Activated CD4-positive, alpha-beta T cell treated with anti-CD3 and anti-CD28 coated beads, Interleukin-2, Interleukin-6, amounts not matched to agents 100 ng/mL and 50 ng/mL, durations not matched to agents 16 hours and 8 hours (primary cell): Measurements from ENCODE around the gene TIMM23B.
"Not testable (repeated sequence)": the region's sequence is repeated elsewhere in the genome, so short reads cannot be mapped to it uniquely, and the experiment has no call there.

Experiments
- DNase-seq: peaks from one replicate; pipeline ENCODE4 v3.0.0-alpha.2; 2020

Gene TIMM23B, protein sequence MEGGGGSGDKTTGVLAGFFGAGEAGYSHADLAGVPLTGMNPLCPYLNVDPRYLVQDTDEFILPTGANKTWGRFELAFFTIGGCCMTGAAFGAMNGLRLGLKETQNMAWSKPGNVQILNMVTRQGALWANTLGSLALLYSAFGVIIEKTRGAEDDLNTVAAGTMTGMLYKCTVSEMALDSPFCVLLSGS

GRCh38 chr10:49941447-49942338 lies at the start of gene TIMM23B, which contains the start of gene PARG:
TIMM23B (plus strand) TSS chr10:49942053; CDS start chr10:49942195, 142 bp downstream.
PARG (minus strand) TSS chr10:49942027; CDS start chr10:49941725, 302 bp downstream.
- DNase-seq = peak; percentile 89

GRCh38 chr10:49899999-49900398 lies 41.9 kb upstream of the TIMM23B start:
- not testable (repeated sequence) for DNase-seq

- not testable (repeated sequence) for DNase-seq
Observed at GRCh38 chr10:49900406-49900805, 41.4 kb upstream of the TIMM23B start.

DNA sequence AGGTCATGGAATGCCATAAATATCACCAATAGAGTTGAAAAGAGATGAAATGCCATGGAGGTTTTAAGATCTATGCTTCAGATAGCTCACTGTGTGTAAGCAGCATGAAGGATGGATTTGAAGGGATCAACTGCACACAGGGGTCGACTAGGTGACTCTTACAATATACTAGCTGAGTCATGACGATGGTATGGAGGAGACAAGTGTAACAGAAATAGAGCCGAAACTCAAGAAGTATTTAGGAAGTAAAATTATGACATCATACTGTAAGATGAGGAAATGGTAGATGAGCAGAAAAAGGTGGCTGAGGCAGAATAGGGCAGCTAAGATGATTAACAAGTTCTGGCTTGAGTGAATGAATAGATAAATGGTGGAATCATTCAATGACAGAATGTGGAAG lies 38.0 kb upstream of the TIMM23B start:
- not testable (repeated sequence) for DNase-seq

GRCh38 chr10:49908290-49909080 lies 33.4 kb upstream of the TIMM23B start:
- not testable (repeated sequence) for DNase-seq

- DNase-seq = not testable (repeated sequence)
Observed at GRCh38 chr10:49910295-49910694, 31.6 kb upstream of the TIMM23B start.

DNA sequence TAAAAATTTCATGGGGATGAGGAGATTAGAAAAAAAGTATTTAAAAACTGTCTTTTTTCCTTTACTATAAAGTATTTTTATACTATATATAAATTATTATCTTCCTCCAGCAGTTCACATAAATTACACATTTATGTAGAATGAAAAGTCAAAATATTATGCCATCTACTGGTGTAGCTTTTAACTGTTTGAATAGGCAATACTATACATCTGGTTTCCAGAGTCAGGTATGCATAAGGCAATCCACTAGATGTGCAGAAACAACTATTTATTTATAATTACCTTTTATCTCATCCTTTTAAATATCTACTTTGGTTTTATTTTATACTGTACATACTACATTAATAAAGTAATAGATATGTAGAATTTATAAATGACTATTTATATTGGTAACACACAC lies 25.4 kb upstream of the TIMM23B start:
- not testable (repeated sequence) for DNase-seq

DNA sequence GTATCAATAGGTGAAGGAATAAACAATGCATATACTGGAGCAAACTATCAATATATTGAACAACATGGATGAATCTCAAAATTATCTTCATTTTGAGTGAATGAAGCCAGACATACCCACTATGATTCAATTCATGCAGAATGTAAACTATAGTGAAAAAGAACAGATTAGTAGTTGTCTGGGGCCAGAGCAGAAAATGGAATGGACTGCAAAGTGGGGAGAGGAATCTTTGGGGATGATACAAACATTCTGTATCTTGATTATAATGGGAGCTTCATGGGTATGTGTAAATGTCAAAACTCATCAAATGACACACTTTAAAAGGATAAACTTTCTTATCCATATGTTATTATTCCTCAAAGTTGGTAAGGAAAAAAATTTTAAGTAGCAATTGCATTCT lies 23.9 kb upstream of the TIMM23B start:
- DNase-seq = not testable (repeated sequence)

DNA sequence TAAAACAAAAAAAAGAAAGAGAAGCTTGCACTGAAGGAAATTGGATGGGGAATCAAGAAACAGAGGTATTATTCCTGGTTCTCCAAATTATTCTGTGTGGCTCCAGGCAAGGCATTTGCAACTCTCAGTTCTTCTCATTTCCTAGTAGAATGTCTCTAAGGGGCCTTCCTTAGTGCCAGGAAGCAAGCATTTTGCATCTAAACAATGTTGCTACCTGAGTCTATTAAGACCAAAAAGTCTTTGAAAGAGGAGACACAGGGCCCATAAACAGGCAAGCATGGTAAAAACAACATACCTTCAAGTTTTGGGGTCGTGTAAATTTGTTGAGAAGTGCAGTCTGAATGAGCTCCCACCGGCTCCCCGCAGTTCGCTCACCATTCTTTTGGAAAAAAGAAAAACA lies 19.8 kb upstream of the TIMM23B start:
- DNase-seq = not testable (repeated sequence)

- DNase-seq = not testable (repeated sequence)
Observed at GRCh38 chr10:49923572-49923971, 18.3 kb upstream of the TIMM23B start.

- not testable (repeated sequence) for DNase-seq
Observed at GRCh38 chr10:49931276-49931675, 10.6 kb upstream of the TIMM23B start.

- DNase-seq = not testable (repeated sequence)
Observed at GRCh38 chr10:49931959-49932728, 9.7 kb upstream of the TIMM23B start.

DNA sequence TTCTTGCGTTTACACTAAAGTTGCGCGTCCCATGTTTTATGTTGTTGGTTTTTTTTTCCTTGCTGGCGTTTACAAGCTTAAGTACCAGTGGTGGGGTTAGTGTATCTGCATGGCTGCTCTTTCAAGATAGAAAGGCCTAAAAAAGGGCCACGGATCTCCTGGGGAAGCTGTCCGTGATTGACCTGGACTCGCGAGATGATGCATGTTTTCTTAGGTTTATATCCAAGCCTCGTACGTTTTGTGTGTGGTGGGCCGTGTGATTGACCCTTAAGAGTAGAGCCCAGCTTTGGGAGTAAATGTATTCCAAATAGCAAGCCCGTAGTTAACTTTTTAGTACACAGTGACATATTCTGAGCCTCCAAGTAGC lies 469 bp downstream of the TIMM23B start:
- DNase-seq = not testable (repeated sequence)

DNA sequence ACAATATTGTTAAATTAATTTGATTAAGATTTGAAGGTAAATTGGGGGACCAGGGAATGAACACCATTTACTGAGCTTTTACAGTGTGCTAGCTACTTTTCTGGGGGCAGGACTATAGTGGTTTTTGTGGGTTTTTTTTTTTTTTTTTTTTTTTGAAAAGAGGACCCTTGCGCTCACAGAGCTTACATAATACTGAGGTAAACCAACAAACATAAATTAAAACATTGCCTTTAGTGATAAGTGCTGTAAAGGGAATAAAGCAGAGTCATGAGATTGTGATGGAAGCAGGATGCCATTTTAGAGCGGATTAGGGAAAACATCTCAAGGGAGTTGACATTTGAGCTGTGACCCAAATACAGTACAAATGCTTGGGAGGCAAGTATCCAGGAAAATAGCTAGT lies 1.8 kb downstream of the TIMM23B start:
- DNase-seq = not testable (repeated sequence)

GRCh38 chr10:49948142-49948541 lies 6.3 kb downstream of the TIMM23B start:
- DNase-seq = not testable (repeated sequence)

- DNase-seq = not testable (repeated sequence)
Observed at GRCh38 chr10:49948737-49949136, 6.9 kb downstream of the TIMM23B start.

- DNase-seq = not testable (repeated sequence)
Observed at GRCh38 chr10:49952006-49952405, 10.2 kb downstream of the TIMM23B start.

GRCh38 chr10:49953122-49953521 lies 11.3 kb downstream of the TIMM23B start:
- not testable (repeated sequence) for DNase-seq

GRCh38 chr10:49970331-49970857 lies 28.5 kb downstream of the TIMM23B start:
- DNase-seq = not testable (repeated sequence)

GRCh38 chr10:49971466-49971865 lies 29.6 kb downstream of the TIMM23B start:
- not testable (repeated sequence) for DNase-seq

- not testable (repeated sequence) for DNase-seq
Observed at GRCh38 chr10:49972094-49972493, 30.2 kb downstream of the TIMM23B start.

- DNase-seq = not testable (repeated sequence)
Observed at GRCh38 chr10:49977756-49978155, 35.9 kb downstream of the TIMM23B start.
